H1 (cell line): ENCODE measurements around the gene SMYD1. TPM values are rescaled to one million over a fixed set of nuclear protein-coding genes. Genes with fewer than 3 reads are reported as not detected.

ENCODE experiments used
- CTCF ChIA-PET: fragments of 300-600 bp; sonication (Branson Sonifier 250); formaldehyde crosslinking; loops from one replicate; lab custom pipeline; 2021; ENCODE audit not compliant: partially characterized antibody; lab: Charles Lee
- POLR2A ChIA-PET: fragments of 300-600 bp; sonication (Branson Sonifier 250); formaldehyde crosslinking; loops from one replicate; lab custom pipeline; 2021; ENCODE audit warnings: inconsistent platforms; ENCODE audit not compliant: partially characterized antibody; lab: Charles Lee
- DNase-seq, 2 experiments: peaks; one replicate each; pipeline versions ENCODE4 v3.0.0 to v3.0.0-alpha.2; 2010 to 2022; ENCODE audit warnings: low spot score in 2 of 2, low read depth in 1 of 2, mixed read lengths in 1 of 2
- FAIRE-seq: peaks from 2 replicates; lab custom pipeline; 2011; peaks lifted over from hg19 to GRCh38; lab: Jason Lieb, UNC
- H2AFZ ChIP-seq: 2 replicates; pipeline ENCODE4 v1.8.1; 2012; ENCODE audit warnings: low read length, inconsistent platforms
- H2AK5ac ChIP-seq: 2 replicates; pipeline ENCODE4 v1.6.1; 2013; ENCODE audit warnings: low read depth, low read length
- H2BK120ac ChIP-seq: replicated peaks from 2 replicates; pipeline ENCODE3; 2013; ENCODE audit warnings: low read depth, low read length, inconsistent platforms
- H2BK12ac ChIP-seq: 2 replicates; pipeline ENCODE4 v1.6.1; 2013; ENCODE audit warnings: low read depth, low read length
- H2BK15ac ChIP-seq: 2 replicates; pipeline ENCODE4 v1.6.1; 2013; ENCODE audit warnings: low read length
- H2BK20ac ChIP-seq: 2 replicates; pipeline ENCODE4 v1.6.1; 2013; ENCODE audit warnings: low read length
- H2BK5ac ChIP-seq: 2 replicates; pipeline ENCODE4 v1.6.1; 2013; ENCODE audit warnings: low read depth, low read length
- H3K14ac ChIP-seq: 2 replicates; pipeline ENCODE4 v1.6.1; 2013; ENCODE audit warnings: inconsistent platforms; ENCODE audit not compliant: insufficient read length
- H3K18ac ChIP-seq: 2 replicates; pipeline ENCODE4 v1.6.1; 2013; ENCODE audit warnings: low read length; ENCODE audit errors: extremely low read depth
- H3K23ac ChIP-seq: 2 replicates; pipeline ENCODE4 v1.6.1; 2013; ENCODE audit warnings: inconsistent platforms; ENCODE audit not compliant: insufficient read length
- H3K23me2 ChIP-seq: 2 replicates; pipeline ENCODE4 v1.6.1; 2013; ENCODE audit warnings: low read depth, low read length
- H3K27ac ChIP-seq: 2 replicates; pipeline ENCODE4 v1.6.1; 2011; ENCODE audit warnings: low read depth, low read length, inconsistent platforms
- H3K27me3 ChIP-seq, 4 experiments: replicated peaks in 1 of 4; 1 replicate in 1 of 4; 2 replicates in 3 of 4; pipeline versions ENCODE4 v1.6.1 to v1.8.1; 2011 to 2013; ENCODE audit warnings: low read length in 3 of 4, mild to moderate bottlenecking in 3 of 4, inconsistent platforms in 2 of 4, mixed read lengths in 2 of 4, moderate library complexity in 1 of 4; ENCODE audit not compliant: control insufficient read depth in 3 of 4, insufficient read depth in 3 of 4; ENCODE audit errors: extremely low read depth in 1 of 4
- H3K36me3 ChIP-seq, 4 experiments: 2 replicates each; pipeline versions ENCODE4 v1.6.1 to v1.8.1; 2011 to 2013; ENCODE audit warnings: mild to moderate bottlenecking in 4 of 4, low read length in 3 of 4, moderate library complexity in 2 of 4, control low read depth in 1 of 4, inconsistent platforms in 1 of 4; ENCODE audit not compliant: insufficient read depth in 4 of 4, control insufficient read depth in 2 of 4
- H3K4ac ChIP-seq: replicated peaks from 2 replicates; pipeline ENCODE3; 2013; ENCODE audit warnings: low read length, low read depth, mixed read lengths, inconsistent platforms; ENCODE audit not compliant: insufficient read length
- H3K4me1 ChIP-seq, 4 experiments: replicated peaks in 1 of 4; 1 replicate in 1 of 4; 2 replicates in 3 of 4; pipeline versions ENCODE4 v1.6.1 to v1.8.1; 2011 to 2013; ENCODE audit warnings: low read length in 3 of 4, inconsistent platforms in 2 of 4, mixed read lengths in 1 of 4; ENCODE audit not compliant: insufficient read depth in 4 of 4, control insufficient read depth in 3 of 4
- H3K4me2 ChIP-seq, 2 experiments: 2 replicates each; pipeline versions ENCODE4 v1.6.1 to v1.8.1; 2011 to 2013; ENCODE audit warnings: low read depth in 2 of 2, low read length in 2 of 2, control low read depth in 1 of 2, inconsistent platforms in 1 of 2, mild to moderate bottlenecking in 1 of 2; ENCODE audit not compliant: insufficient read depth in 1 of 2
- H3K4me3 ChIP-seq, 4 experiments: fragments of 200-600, 300-600 bp in 1 of 4; sonication (generic), shearing (Covaris generic), sonication (Bioruptor Twin) in 1 of 4; 2 replicates each; pipeline versions ENCODE4 v1.5.1 to v1.8.1; 2011 to 2016; ENCODE audit warnings: low read length in 4 of 4, low read depth in 3 of 4, control low read depth in 2 of 4, inconsistent platforms in 2 of 4, mild to moderate bottlenecking in 2 of 4, mixed read lengths in 1 of 4, moderate library complexity in 1 of 4; ENCODE audit not compliant: insufficient read depth in 2 of 4; ENCODE audit errors: extremely low read depth in 1 of 4
- H3K56ac ChIP-seq: replicated peaks from 2 replicates; pipeline ENCODE3; 2013; ENCODE audit warnings: low read depth, mild to moderate bottlenecking, mixed read lengths, low read length, inconsistent platforms; ENCODE audit not compliant: insufficient read length
- H3K79me1 ChIP-seq: 2 replicates; pipeline ENCODE4 v1.6.1; 2013; ENCODE audit warnings: low read depth, low read length, control low read depth
- H3K79me2 ChIP-seq, 2 experiments: 2 replicates each; pipeline versions ENCODE4 v1.6.1 to v1.8.1; 2012 to 2013; ENCODE audit warnings: low read length in 2 of 2, mild to moderate bottlenecking in 2 of 2, inconsistent platforms in 1 of 2; ENCODE audit not compliant: insufficient read depth in 2 of 2, control insufficient read depth in 1 of 2
- H3K9ac ChIP-seq, 4 experiments: replicated peaks in 1 of 4; 1 replicate in 1 of 4; 2 replicates in 3 of 4; pipeline versions ENCODE4 v1.6.1 to v1.8.1; 2011 to 2013; ENCODE audit warnings: low read depth in 3 of 4, low read length in 3 of 4, control low read depth in 2 of 4, mild to moderate bottlenecking in 2 of 4, moderate library complexity in 2 of 4, inconsistent platforms in 1 of 4; ENCODE audit errors: extremely low read depth in 1 of 4
- H3K9me3 ChIP-seq, 2 experiments: 2 replicates each; pipeline versions ENCODE4 v1.6.1 to v1.8.1; 2012 to 2013; ENCODE audit warnings: mild to moderate bottlenecking in 2 of 2, moderate library complexity in 2 of 2, control low read depth in 1 of 2, inconsistent platforms in 1 of 2, low read depth in 1 of 2, low read length in 1 of 2, mixed read lengths in 1 of 2; ENCODE audit not compliant: insufficient read depth in 2 of 2
- H4K20me1 ChIP-seq, 2 experiments: replicated peaks in 1 of 2; 2 replicates each; pipeline versions ENCODE3 to v1.8.1; 2011 to 2013; ENCODE audit warnings: inconsistent platforms in 2 of 2, low read length in 2 of 2, mild to moderate bottlenecking in 1 of 2; ENCODE audit not compliant: insufficient read depth in 2 of 2, control insufficient read depth in 1 of 2
- H4K5ac ChIP-seq: 2 replicates; pipeline ENCODE4 v1.6.1; 2013; ENCODE audit warnings: low read length, low read depth, mixed read lengths, inconsistent platforms; ENCODE audit not compliant: insufficient read length
- H4K8ac ChIP-seq: 2 replicates; pipeline ENCODE4 v1.8.0; 2013; ENCODE audit warnings: mild to moderate bottlenecking, moderate library complexity, low read length, inconsistent platforms; ENCODE audit not compliant: insufficient read depth; ENCODE audit errors: extremely low read depth
- H4K91ac ChIP-seq: replicated peaks from 2 replicates; pipeline ENCODE3; 2013; ENCODE audit warnings: low read length, mixed read lengths, inconsistent platforms; ENCODE audit not compliant: insufficient read length
- ATF3 ChIP-seq: IDR thresholded peaks from 2 replicates; pipeline ENCODE4 v1.6.1; 2011; ENCODE audit warnings: low read depth, mild to moderate bottlenecking, low read length; ENCODE audit not compliant: insufficient read depth
- CEBPB ChIP-seq: IDR thresholded peaks from 2 replicates; pipeline ENCODE4 v1.6.1; 2012; ENCODE audit warnings: low read depth, low read length
- CTBP2 ChIP-seq: IDR thresholded peaks from 2 replicates; pipeline ENCODE4 v1.7.0; 2011; ENCODE audit warnings: borderline replicate concordance, mild to moderate bottlenecking, moderate library complexity, mixed read lengths, low read length; ENCODE audit not compliant: insufficient read depth, insufficient read length
- E2F6 ChIP-seq: IDR thresholded peaks from 2 replicates; pipeline ENCODE4 v1.6.1; 2012; ENCODE audit warnings: inconsistent platforms
- EP300 ChIP-seq, 2 experiments: IDR thresholded peaks; 1 replicate in 1 of 2; 2 replicates in 1 of 2; pipeline ENCODE4 v1.6.1; 2011 to 2012; ENCODE audit warnings: low read depth in 2 of 2, low read length in 2 of 2, mild to moderate bottlenecking in 2 of 2, borderline replicate concordance in 1 of 2, inconsistent platforms in 1 of 2, moderate library complexity in 1 of 2
- HDAC2 ChIP-seq, 2 experiments: fragments of 300-600 bp in 1 of 2; sonication (generic) in 1 of 2; IDR thresholded peaks; 2 replicates each; pipeline ENCODE4 v1.6.1; 2011 to 2012; ENCODE audit warnings: low read depth in 2 of 2, low read length in 2 of 2, mild to moderate bottlenecking in 2 of 2, moderate library complexity in 2 of 2, borderline replicate concordance in 1 of 2, inconsistent platforms in 1 of 2
- KDM4A ChIP-seq: IDR thresholded peaks from one replicate; pipeline ENCODE4 v1.7.1; 2012; ENCODE audit warnings: low read depth, mild to moderate bottlenecking, moderate library complexity, low read length, inconsistent platforms; ENCODE audit not compliant: severe bottlenecking
- RBBP5 ChIP-seq: IDR thresholded peaks from 2 replicates; pipeline ENCODE4 v1.7.1; 2012; ENCODE audit warnings: low read depth, mild to moderate bottlenecking, inconsistent platforms, low read length, moderate library complexity, borderline replicate concordance
- RXRA ChIP-seq: IDR thresholded peaks from 2 replicates; pipeline ENCODE4 v1.6.1; 2011; ENCODE audit warnings: low read depth, mild to moderate bottlenecking, low read length, moderate library complexity; ENCODE audit not compliant: insufficient read depth
- TCF12 ChIP-seq: IDR thresholded peaks from 2 replicates; pipeline ENCODE4 v1.6.1; 2011; ENCODE audit warnings: low read depth, mild to moderate bottlenecking, low read length
- WGBS, 2 experiments: shearing (Covaris generic) in 1 of 2; methylation state at CpG; one replicate each; pipeline versions ENCODE4 v1.1.6 to v1.1.7; 2013 to 2015; ENCODE audit warnings: low lambda C conversion rate in 2 of 2, mixed read lengths in 2 of 2, inconsistent platforms in 1 of 2, low coverage in 1 of 2, missing lambda C conversion rate in 1 of 2; ENCODE audit not compliant: insufficient replicate concordance in 2 of 2, insufficient coverage in 1 of 2, insufficient read length in 1 of 2; ENCODE audit errors: extremely low coverage in 1 of 2, missing lambda C conversion rate in 1 of 2; 5-methylcytosine and 5-hydroxymethylcytosine counted together
- polyA plus RNA-seq, 7 experiments: library from polyadenylated mRNA; depleted of rRNA in 3 of 7; stranded (reverse) in 5 of 7; unstranded in 2 of 7; fragments of >200 nt in 5 of 7; fragments of 200-250 nt in 2 of 7; gene quantifications; 1 replicate in 5 of 7; 2 replicates in 1 of 7; 4 replicates in 1 of 7; pipeline versions ENCODE4 v1.2.1 to v1.2.3, GENCODE V29; 2011 to 2013; ENCODE audit warnings: missing spikeins in 2 of 7, mixed read lengths in 2 of 7
- total RNA-seq: library from RNA; stranded (reverse); fragmentation: NEBNext Ultra II Directional; extraction: Animal tissue kit (Norgen Biotek cat#: 25700); gene quantifications from 2 replicates; pipeline ENCODE4 v1.2.1, GENCODE V29; 2021

SMYD1 gene
- total and polyA plus RNA-seq, 2 of the 8 experiments (the other 6 are each of a cell fraction or from before 2014, with no cell fraction given), result 0.06 TPM; not detected in 1

DNA sequence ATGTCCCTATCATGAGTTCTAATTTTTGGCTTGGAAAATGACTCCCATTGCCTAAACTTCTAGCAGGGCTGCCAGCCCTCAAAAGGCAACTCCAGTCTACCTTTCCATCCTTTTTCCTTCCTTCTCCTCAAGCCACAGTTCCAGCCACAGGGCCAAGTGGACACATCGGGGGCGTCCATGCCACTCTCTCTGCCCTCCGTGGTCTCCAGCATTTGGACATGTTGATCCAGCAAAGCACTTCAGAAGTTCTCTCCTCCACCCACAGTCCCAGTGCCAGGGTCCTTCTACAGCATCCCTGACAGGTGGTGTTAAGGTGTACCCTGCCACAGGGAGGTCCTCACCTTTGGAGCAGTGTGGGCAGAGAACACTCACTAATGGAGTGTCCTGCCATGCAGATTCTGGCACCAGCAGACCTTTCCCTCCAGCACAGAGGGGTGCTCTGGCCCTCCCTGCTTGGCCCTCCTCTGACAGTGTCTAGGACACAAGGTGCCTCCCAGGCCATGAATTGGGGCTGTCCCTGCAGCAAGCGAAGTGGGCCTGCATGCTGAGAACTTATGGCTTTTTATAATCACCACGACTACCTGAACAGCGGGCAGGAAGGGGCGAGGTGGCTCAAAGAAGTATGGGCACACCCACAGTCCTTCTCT, 61.8 kb downstream of the SMYD1 start:
- Histone ChIP-seq H2BK20ac (no peak overlapping the region), H4K5ac (no peak overlapping the region), H3K4ac (no peak overlapping the region), H3K4me3 (no peak overlapping the region), H3K36me3 (no peaks in the 10 kb centered on the region), H2BK15ac (no peak overlapping the region), H2BK120ac (no peak overlapping the region), H3K9ac (no peak overlapping the region), H2AFZ (no peak overlapping the region), H3K18ac (no peak overlapping the region), H3K14ac (no peak overlapping the region), H2BK5ac (no peak overlapping the region), H2AK5ac (no peak overlapping the region), H4K8ac (no peak overlapping the region), H3K27me3 (no peaks in the 10 kb centered on the region), H3K56ac (no peak overlapping the region), H3K23ac (no peak overlapping the region), H4K20me1 (no peaks in the 10 kb centered on the region), H3K27ac (no peak overlapping the region), H3K4me2 (no peak overlapping the region), H3K79me2 (no peaks in the 10 kb centered on the region), H3K79me1 (no peaks in the 10 kb centered on the region; the same call in 1 of the 2 replicates), H4K91ac (no peak overlapping the region), H3K9me3 (no peaks in the 10 kb centered on the region), H3K23me2 (no peaks in the 10 kb centered on the region; the same call in 1 of the 2 replicates), H2BK12ac (no peak overlapping the region; the same call in 1 of the 2 replicates), H3K4me1 (no peaks in the 10 kb centered on the region)
- no peak for DNase-seq
- CTCF ChIA-PET, result interaction anchor here (0.7 to 2.3 kb wide), 3 partner anchors 9 to 71 kb away, joined by 3 to 12 read pairs (median 3); no protein-coding TSS in a partner anchor
- WGBS, 2 experiments, result 91% methylated on average over 7 of the region's 7 CpGs; no CpG with 5 or more reads in 1 of the 2 experiments
- POLR2A ChIA-PET, result interaction anchor here (0.9 to 1.2 kb wide), 2 partner anchors 15 to 114 kb away, joined by 3 read pairs; no protein-coding TSS in a partner anchor
- FAIRE-seq, result no peak
- TF ChIP-seq CTBP2 (no peak), RBBP5 (no peak), E2F6 (no peak), RXRA (no peak), EP300 (IDR thresholded peaks at IDR 0.05; ENCODE audit: borderline replicate concordance in 1 of 2, low read depth in 2 of 2, low read length in 2 of 2) (no peak), CEBPB (no peak), TCF12 (no peak), KDM4A (no peak), ATF3 (no peak), HDAC2 (IDR thresholded peaks at IDR 0.05; ENCODE audit: borderline replicate concordance in 1 of 2, low read depth in 2 of 2, low read length in 2 of 2) (no peak)
